Measurements from ENCODE around the gene MYLK4. TPM values are rescaled to one million over a fixed set of nuclear protein-coding genes. Genes with fewer than 3 reads are reported as not detected.

Gene MYLK4
- 0.72 and 0.98 TPM in 2 replicates for total RNA-seq (ENCODE audit: low replicate concordance)

DNA sequence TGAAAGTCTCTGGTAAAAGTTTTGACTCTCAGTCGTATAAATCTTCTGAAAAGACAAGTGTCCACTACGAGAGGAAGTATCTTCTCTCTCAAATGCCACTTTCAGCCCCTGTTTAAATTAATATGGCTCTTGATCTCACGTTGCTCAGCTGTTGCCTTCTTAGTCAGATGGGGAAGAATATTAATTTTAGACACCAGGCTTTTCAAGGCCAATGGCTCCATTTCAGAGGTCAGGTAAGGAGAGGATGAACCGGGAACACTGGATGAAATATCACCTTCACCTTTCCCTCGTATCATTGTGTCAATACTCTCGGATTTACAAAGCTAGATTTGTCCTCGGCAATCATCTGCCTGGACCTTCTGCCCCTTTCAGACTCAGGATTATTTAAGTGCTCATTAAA is at the start of gene MYLK4:
Gene MYLK4 (minus strand): TSS at position 91 of the 400 bp plus-strand sequence. CDS start 1,628 bp downstream, outside the sequence.
- DNase-seq (ENCODE audit: low read depth): no peak

DNA sequence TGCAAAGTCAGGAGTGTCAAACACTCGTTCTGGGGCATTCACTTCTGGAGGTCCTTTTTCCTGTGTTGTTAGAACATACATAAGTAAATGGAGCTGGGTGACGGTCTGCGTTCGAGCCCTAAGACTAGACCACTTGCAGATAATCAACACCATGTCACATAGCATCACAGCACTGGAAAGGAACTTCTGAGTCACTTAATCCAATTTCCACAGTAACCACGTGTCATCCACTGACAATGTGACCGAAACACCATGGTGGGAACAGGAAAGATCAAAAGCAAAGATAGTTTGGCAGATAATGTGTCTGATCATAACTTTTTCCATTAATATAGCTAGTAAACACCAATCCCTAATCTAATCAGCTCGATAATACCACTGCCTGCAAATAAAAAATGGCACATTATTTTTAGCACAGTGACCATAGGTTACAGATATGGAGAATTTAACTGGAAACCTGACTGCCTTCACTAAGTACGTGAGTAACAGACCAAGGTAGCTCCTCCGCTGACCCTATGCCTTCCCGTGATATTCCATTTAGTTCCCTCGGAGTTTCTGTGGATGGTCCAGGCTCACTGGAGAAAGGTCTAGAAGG is 49.3 kb upstream of the MYLK4 start:
- TF ChIP-seq, protein P1, sequence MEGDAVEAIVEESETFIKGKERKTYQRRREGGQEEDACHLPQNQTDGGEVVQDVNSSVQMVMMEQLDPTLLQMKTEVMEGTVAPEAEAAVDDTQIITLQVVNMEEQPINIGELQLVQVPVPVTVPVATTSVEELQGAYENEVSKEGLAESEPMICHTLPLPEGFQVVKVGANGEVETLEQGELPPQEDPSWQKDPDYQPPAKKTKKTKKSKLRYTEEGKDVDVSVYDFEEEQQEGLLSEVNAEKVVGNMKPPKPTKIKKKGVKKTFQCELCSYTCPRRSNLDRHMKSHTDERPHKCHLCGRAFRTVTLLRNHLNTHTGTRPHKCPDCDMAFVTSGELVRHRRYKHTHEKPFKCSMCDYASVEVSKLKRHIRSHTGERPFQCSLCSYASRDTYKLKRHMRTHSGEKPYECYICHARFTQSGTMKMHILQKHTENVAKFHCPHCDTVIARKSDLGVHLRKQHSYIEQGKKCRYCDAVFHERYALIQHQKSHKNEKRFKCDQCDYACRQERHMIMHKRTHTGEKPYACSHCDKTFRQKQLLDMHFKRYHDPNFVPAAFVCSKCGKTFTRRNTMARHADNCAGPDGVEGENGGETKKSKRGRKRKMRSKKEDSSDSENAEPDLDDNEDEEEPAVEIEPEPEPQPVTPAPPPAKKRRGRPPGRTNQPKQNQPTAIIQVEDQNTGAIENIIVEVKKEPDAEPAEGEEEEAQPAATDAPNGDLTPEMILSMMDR (IDR thresholded peaks at IDR 0.05; ENCODE audit: insufficient read depth, low read length): no peak
- DNase-seq (ENCODE audit: low read depth): no peak
- H3K4me3 ChIP-seq (ENCODE audit: low read depth, low read length): no peak overlapping the region

More for the DNA sequence above, at the start of gene MYLK4:
- TF ChIP-seq, protein P1 (IDR thresholded peaks at IDR 0.05; ENCODE audit: insufficient read depth, low read length): no peak
- H3K4me3 ChIP-seq (ENCODE audit: low read depth, low read length): no peak within 1 kb of the TSS

DNA sequence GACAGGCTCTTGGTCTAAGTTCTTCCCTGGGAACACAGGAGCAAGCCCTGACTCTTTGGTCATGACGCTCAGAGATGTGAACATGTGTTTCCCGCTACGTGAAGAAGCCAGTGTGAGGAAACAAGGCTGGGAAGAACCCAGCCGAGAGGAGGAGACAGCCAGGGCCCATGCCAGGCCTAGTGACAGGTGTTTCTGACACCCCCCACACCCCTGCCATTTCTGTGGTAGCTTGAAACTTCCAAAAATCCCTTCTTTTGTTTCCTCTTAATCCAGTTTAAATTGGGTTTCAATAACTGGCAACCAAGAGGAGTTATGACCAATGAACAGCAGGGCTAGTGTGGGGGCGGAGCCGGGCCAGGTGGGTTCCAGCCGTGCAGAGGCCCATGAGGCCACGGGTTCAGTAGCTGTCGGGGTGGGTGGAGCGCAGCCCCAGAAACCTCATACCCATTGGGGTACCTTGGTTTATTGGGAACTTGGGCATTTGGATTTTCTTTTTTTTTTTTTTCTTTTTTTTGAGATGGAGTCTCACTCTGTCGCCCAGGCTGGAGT is 47.9 kb upstream of the MYLK4 start:
- H3K4me3 ChIP-seq (ENCODE audit: low read depth, low read length): no peak overlapping the region
- no peak for DNase-seq (ENCODE audit: low read depth)
- TF ChIP-seq, protein P1 (IDR thresholded peaks at IDR 0.05; ENCODE audit: insufficient read depth, low read length): no peak

- TF ChIP-seq, protein P1 (IDR thresholded peaks at IDR 0.05; ENCODE audit: insufficient read depth, low read length): no peak
- no peak for DNase-seq (ENCODE audit: low read depth)
Measured at GRCh38 chr6:2797564-2798031, 46.9 kb upstream of the MYLK4 start.

GRCh38 chr6:2796861-2797260 is 46.1 kb upstream of the MYLK4 start:
- no peak for DNase-seq (ENCODE audit: low read depth)
- TF ChIP-seq, protein P1 (IDR thresholded peaks at IDR 0.05; ENCODE audit: insufficient read depth, low read length): no peak
- H3K4me3 ChIP-seq (ENCODE audit: low read depth, low read length): no peak overlapping the region

More at GRCh38 chr6:2797564-2798031, 46.9 kb upstream of the MYLK4 start:
- no peak overlapping the region for H3K4me3 ChIP-seq (ENCODE audit: low read depth, low read length)

DNA sequence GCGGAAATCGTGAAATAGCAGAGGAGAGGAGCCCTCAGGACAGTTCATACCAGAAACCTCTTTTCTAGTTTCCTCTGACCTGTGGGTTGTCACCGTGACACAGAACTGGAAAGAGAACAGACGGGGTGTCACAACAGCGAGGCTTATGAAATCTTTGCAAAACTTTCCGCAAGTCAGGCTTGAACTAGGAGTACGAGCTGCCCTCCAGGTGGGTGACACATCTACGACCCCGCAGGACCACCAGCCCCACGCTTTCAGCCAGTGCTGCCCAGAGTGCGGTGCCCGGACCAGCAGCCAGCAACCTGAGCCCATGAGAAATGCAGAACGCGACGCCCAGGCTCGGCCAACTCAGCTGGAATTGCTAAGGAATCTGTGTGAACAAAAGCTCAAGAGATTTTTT is 45.2 kb upstream of the MYLK4 start:
- TF ChIP-seq, protein P1 (IDR thresholded peaks at IDR 0.05; ENCODE audit: insufficient read depth, low read length): no peak
- no peak overlapping the region for H3K4me3 ChIP-seq (ENCODE audit: low read depth, low read length)
- DNase-seq (ENCODE audit: low read depth): no peak

Data from fibroblast of the aortic adventitia (primary cell).